ENCODE results near the gene KIF5A. TPM values are rescaled to one million over a fixed set of nuclear protein-coding genes. Genes with fewer than 3 reads are reported as not detected.
"Not testable (repeated sequence)": the region's sequence is repeated elsewhere in the genome, so short reads cannot be mapped to it uniquely, and the experiment has no call there.

Gene KIF5A
- total RNA-seq, 1 donor from 2014 or later = 0.43 TPM

GRCh38 chr12:57569858-57570257, 20.0 kb downstream of the KIF5A start:
- DNase-seq (ENCODE audit: extremely low spot score, unreplicated experiment) = no peak
- H3K9me3 Mint-ChIP-seq (ENCODE audit: unreplicated experiment) = no peaks in the 10 kb centered on the region
- no peak overlapping the region for H3K27ac Mint-ChIP-seq (ENCODE audit: unreplicated experiment)
- H3K4me1 Mint-ChIP-seq (ENCODE audit: unreplicated experiment) = no peaks in the 10 kb centered on the region
- no peak overlapping the region for H3K4me3 Mint-ChIP-seq (ENCODE audit: unreplicated experiment)
- TF ChIP-seq, protein P1, sequence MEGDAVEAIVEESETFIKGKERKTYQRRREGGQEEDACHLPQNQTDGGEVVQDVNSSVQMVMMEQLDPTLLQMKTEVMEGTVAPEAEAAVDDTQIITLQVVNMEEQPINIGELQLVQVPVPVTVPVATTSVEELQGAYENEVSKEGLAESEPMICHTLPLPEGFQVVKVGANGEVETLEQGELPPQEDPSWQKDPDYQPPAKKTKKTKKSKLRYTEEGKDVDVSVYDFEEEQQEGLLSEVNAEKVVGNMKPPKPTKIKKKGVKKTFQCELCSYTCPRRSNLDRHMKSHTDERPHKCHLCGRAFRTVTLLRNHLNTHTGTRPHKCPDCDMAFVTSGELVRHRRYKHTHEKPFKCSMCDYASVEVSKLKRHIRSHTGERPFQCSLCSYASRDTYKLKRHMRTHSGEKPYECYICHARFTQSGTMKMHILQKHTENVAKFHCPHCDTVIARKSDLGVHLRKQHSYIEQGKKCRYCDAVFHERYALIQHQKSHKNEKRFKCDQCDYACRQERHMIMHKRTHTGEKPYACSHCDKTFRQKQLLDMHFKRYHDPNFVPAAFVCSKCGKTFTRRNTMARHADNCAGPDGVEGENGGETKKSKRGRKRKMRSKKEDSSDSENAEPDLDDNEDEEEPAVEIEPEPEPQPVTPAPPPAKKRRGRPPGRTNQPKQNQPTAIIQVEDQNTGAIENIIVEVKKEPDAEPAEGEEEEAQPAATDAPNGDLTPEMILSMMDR (IDR thresholded peaks at IDR 0.05) = no peak
- H3K36me3 Mint-ChIP-seq (ENCODE audit: unreplicated experiment) = no peaks in the 10 kb centered on the region
- peaks cover 3% of the 10 kb centered on the region for H3K27me3 Mint-ChIP-seq (ENCODE audit: unreplicated experiment)

GRCh38 chr12:57570438-57570837, 20.6 kb downstream of the KIF5A start:
- not testable (repeated sequence) for H3K4me1 Mint-ChIP-seq (ENCODE audit: unreplicated experiment); DNase-seq (ENCODE audit: extremely low spot score, unreplicated experiment); H3K27ac Mint-ChIP-seq (ENCODE audit: unreplicated experiment); H3K27me3 Mint-ChIP-seq (ENCODE audit: unreplicated experiment); H3K36me3 Mint-ChIP-seq (ENCODE audit: unreplicated experiment); H3K4me3 Mint-ChIP-seq (ENCODE audit: unreplicated experiment); H3K9me3 Mint-ChIP-seq (ENCODE audit: unreplicated experiment)

DNA sequence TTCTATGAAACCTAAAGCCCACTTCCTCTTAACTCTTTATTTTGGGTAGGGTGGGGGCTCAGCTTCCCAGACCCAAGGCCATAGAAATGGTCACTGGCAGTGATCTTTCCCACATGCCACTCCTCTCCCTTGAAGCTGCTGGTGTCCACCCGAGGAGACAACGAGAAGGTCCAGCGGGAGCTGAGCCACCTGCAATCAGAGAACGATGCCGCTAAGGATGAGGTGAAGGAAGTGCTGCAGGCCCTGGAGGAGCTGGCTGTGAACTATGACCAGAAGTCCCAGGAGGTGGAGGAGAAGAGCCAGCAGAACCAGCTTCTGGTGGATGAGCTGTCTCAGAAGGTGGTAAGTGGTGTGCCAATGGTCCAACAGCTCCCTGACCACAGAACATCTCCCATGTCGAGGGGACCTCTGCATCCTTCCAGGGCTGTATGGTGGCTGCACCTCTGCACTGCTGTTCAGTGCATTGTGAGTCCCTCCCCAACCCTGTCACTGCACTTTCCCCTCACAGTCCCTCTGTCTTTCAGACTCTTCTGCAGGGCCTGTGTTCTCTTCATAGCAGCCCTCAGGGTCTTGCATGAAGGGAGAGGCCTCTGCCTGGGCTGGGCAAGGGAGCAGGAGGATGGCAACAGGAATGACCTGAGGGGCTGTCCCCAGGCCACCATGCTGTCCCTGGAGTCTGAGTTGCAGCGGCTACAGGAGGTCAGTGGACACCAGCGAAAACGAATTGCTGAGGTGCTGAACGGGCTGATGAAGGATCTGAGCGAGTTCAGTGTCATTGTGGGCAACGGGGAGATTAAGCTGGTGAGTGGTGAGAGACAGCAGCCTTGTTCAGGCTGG, 22.3 kb downstream of the KIF5A start:
- Mint-ChIP-seq H3K27me3 (ENCODE audit: unreplicated experiment) (peaks cover 3% of the 10 kb centered on the region), H3K9me3 (ENCODE audit: unreplicated experiment) (no peaks in the 10 kb centered on the region), H3K36me3 (ENCODE audit: unreplicated experiment) (no peaks in the 10 kb centered on the region), H3K4me3 (ENCODE audit: unreplicated experiment) (no peak overlapping the region), H3K4me1 (ENCODE audit: unreplicated experiment) (no peaks in the 10 kb centered on the region), H3K27ac (ENCODE audit: unreplicated experiment) (no peak overlapping the region)
- TF ChIP-seq, protein P1 (IDR thresholded peaks at IDR 0.05) = no peak
- no peak for DNase-seq (ENCODE audit: extremely low spot score, unreplicated experiment)

GRCh38 chr12:57574795-57575194, 25.0 kb downstream of the KIF5A start:
- peaks cover 10% of the 10 kb centered on the region for H3K27me3 Mint-ChIP-seq (ENCODE audit: unreplicated experiment)
- H3K36me3 Mint-ChIP-seq (ENCODE audit: unreplicated experiment) = no peaks in the 10 kb centered on the region
- no peaks in the 10 kb centered on the region for H3K9me3 Mint-ChIP-seq (ENCODE audit: unreplicated experiment)
- H3K4me3 Mint-ChIP-seq (ENCODE audit: unreplicated experiment) = no peak overlapping the region
- H3K27ac Mint-ChIP-seq (ENCODE audit: unreplicated experiment) = no peak overlapping the region
- no peak for DNase-seq (ENCODE audit: extremely low spot score, unreplicated experiment)
- no peaks in the 10 kb centered on the region for H3K4me1 Mint-ChIP-seq (ENCODE audit: unreplicated experiment)
- TF ChIP-seq, protein P1 (IDR thresholded peaks at IDR 0.05) = no peak

DNA sequence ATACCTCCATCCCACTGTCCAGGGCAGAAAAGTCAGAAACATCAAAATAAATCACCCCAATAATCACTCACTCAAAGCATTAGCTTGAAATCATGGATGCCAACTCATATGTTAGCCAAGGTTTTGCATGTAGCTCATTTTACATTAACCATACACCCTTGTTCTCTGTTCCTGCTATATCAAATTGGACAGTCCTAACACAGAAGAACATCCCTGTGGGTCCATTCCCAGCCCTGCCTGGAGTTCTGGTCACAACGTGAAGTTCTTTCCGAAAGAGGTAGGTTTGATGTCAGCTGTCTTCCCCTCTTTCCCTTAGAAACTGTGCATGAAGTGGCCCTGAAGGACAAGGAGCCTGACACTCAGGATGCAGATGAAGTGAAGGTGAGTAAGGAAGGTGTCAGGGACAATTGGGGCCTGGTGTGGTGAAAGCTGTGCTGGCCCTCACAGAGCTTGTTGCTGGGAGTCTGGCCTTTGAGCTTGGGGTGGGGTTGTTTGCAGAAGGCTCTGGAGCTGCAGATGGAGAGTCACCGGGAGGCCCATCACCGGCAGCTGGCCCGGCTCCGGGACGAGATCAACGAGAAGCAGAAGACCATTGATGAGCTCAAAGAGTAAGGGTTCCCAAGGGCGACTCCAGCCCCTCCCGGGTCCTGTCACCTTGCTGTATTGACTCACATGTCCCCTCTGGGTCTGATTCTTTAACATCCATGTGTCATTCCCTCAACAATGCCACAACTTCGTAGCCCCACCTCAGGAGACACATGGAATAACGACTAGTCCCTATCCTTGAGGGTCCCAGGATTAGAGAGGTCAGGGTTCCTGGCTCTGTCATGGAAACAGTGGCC, 26.1 kb downstream of the KIF5A start:
- Mint-ChIP-seq H3K36me3 (ENCODE audit: unreplicated experiment) (no peaks in the 10 kb centered on the region), H3K4me3 (ENCODE audit: unreplicated experiment) (no peak overlapping the region), H3K27ac (ENCODE audit: unreplicated experiment) (no peak overlapping the region), H3K27me3 (ENCODE audit: unreplicated experiment) (peaks cover 12% of the 10 kb centered on the region), H3K4me1 (ENCODE audit: unreplicated experiment) (no peaks in the 10 kb centered on the region), H3K9me3 (ENCODE audit: unreplicated experiment) (no peaks in the 10 kb centered on the region)
- DNase-seq (ENCODE audit: extremely low spot score, unreplicated experiment) = no peak
- TF ChIP-seq, protein P1 (IDR thresholded peaks at IDR 0.05) = no peak

All from osteocyte (in vitro differentiated cells).